ENCODE measurements around the gene KLF14.

The KLF14 gene

DNA sequence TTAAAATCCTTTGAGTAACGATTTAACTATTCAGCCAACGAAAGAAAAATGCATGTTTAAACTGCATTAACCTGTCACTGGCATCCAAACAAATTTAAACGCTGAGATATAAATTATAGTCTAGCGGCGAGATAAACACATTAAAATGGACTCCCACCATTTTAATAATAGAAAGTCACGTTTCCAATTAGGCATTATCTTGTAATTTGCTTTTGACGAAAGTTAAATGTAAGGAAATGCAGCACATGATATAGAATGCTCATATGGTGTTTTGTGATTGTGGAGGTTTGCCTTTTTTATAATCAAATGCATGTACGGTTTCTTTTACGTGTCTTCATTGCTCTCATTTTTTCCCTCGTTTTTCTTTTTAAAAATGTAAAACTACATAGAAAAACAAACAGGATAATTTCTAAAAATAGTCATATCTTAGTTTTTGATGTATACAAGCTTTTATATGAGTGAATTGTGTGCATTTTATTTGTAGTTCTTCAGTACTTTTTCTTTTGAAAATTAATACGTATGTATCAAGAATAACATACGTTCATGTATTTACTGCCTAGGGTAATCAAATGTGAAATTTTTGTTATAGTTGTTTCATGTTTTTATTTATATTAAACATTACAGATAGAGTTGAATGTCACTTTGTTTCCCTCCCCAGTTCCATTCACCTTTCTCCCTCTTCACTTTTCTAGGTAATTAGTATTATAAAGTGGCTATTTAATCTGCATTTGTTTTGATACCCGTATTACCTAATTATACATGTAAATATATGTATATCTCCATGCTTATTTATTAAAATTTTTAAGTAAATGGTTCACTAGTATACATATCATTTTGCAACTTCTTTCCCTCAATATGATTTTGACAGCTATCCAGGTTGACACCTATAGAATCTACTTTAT lies 1.1 kb upstream of the KLF14 start:
- TF ChIP-seq CTCF (IDR thresholded peaks at IDR 0.05) (no peak), ZFX (IDR thresholded peaks at IDR 0.05; ENCODE audit: borderline replicate concordance) (no peak)
- H3K27ac ChIP-seq = no peak overlapping the region

- no peak for TF ChIP-seq ZFX (IDR thresholded peaks at IDR 0.05; ENCODE audit: borderline replicate concordance)
- peak; percentile 43 for TF ChIP-seq CTCF (IDR thresholded peaks at IDR 0.05)
- H3K27ac ChIP-seq = no peak overlapping the region
These were observed 752 bp downstream of the KLF14 start for GRCh38 chr7:130732980-130733930.

GRCh38 chr7:130723784-130724183 lies 10.2 kb downstream of the KLF14 start:
- TF ChIP-seq CTCF (IDR thresholded peaks at IDR 0.05) = no peak
- no peak for TF ChIP-seq ZFX (IDR thresholded peaks at IDR 0.05; ENCODE audit: borderline replicate concordance)
- H3K27ac ChIP-seq = no peak overlapping the region

DNA sequence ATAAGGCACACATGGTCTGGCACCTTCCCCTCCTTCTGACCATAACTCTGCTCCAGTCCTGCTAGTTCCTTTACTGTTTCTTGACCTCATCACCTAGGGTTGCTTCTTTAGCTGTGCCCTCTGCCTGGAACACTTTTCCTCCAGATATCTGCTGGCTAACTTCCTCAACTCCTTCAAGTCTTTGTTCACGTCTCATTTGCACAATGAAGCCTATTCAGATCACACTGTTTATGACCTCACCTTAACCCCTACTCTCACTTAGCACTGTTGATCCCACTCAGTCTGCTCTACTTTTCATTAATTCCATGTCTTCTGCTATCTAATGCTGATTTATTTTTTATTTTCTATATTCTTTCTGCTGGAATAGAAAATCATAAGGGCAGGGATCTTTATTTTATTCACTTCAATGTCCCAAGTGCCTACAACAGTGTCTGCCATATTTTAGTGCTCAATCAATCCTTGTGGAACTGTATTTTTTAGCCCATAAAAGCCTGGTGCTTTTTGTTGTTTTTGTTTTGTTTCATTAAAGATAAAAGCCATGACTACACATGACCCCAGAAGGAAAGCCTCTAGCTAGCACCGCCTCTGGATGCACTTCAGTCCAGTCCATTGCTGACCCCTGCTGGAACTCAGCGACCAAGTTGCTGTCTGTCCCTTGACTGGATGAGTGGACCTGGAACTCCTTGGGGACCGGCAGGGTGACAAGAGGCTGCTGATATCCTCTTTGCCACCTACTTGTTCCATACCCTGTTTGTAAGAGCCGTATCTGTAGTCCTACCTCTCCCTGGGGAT lies 12.3 kb downstream of the KLF14 start:
- TF ChIP-seq CTCF (IDR thresholded peaks at IDR 0.05) (peak; percentile 83), ZFX (IDR thresholded peaks at IDR 0.05; ENCODE audit: borderline replicate concordance) (no peak)
- no peak overlapping the region for H3K27ac ChIP-seq

DNA sequence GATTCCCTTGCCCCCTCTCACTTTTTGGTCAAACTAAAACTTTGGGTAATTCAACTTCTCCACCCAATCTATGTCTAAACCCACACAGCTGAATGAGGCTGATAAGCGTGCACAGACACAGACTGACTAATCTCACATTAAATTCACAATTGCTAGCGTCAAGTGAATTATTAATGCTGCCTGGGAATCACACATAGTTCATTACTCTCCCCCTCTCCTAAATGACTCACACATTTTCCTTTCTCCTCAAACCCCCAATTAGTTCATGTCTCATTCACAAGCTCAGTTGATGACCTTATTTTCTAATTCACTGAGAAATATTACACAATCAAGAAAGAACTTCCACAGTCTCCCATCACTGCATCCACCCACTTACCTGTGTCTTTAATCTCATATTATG lies 14.5 kb downstream of the KLF14 start:
- TF ChIP-seq ZFX (IDR thresholded peaks at IDR 0.05; ENCODE audit: borderline replicate concordance) = no peak
- TF ChIP-seq CTCF (IDR thresholded peaks at IDR 0.05) = no peak
- no peak overlapping the region for H3K27ac ChIP-seq

DNA sequence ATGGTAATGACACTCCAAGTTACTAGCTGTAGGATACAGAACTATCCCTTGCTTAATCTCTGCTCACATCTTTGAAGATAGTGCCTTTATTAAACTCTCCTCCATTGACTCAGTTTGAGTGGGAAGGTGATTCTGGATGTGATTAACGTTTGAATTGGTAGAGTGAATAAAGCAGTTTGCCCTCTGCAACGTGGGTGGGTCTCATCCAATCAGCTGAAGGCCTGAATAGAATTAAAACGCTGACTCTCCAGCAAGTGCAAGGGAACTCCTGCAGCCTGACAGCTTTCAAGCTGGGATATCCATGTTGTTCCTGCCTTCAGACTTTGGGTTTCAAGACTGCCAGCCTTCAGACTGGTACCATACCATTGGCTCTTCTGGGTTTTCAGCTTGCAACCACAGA lies 21.6 kb downstream of the KLF14 start:
- TF ChIP-seq ZFX (IDR thresholded peaks at IDR 0.05; ENCODE audit: borderline replicate concordance) = no peak
- TF ChIP-seq CTCF (IDR thresholded peaks at IDR 0.05) = no peak
- no peak overlapping the region for H3K27ac ChIP-seq
